Calu3 (cell line): ENCODE results near the gene SLC47A1. TPM values are rescaled to one million over a fixed set of nuclear protein-coding genes. Genes with fewer than 3 reads are reported as not detected.

Experiments used
- Bru-seq: library from RNA; stranded (reverse); fragments of 400-500 nt; gene quantifications from one replicate; lab custom pipeline; 2021; lab: Mats Ljungman, UMichigan
- BruChase-seq, 2 experiments: library from RNA; stranded (reverse); fragments of 400-500 nt; gene quantifications; one replicate each; lab custom pipeline; 2021; lab: Mats Ljungman, UMichigan
- BruUV-seq: library from RNA; stranded (reverse); fragments of 400-500 nt; replicated peaks from 2 replicates; lab custom pipeline; 2021; lab: Mats Ljungman, UMichigan
- CTCF ChIA-PET: fragments of 300-600 bp; sonication (Branson Sonifier 250); formaldehyde crosslinking; loops from one replicate; lab custom pipeline; 2022; ENCODE audit warnings: antibody characterized with exemption; lab: Charles Lee
- DNase-seq: peaks from one replicate; pipeline ENCODE4 v3.0.0; 2022
- H3K27ac Mint-ChIP-seq: one replicate; pipeline ENCODE4 v1.8.0; 2022; ENCODE audit warnings: mixed read lengths; ENCODE audit not compliant: unreplicated experiment
- H3K27me3 Mint-ChIP-seq: one replicate; pipeline ENCODE4 v1.8.0; 2022; ENCODE audit warnings: mixed read lengths; ENCODE audit not compliant: unreplicated experiment
- H3K36me3 Mint-ChIP-seq: one replicate; pipeline ENCODE4 v1.8.0; 2022; ENCODE audit warnings: mild to moderate bottlenecking, moderate library complexity, mixed read lengths; ENCODE audit not compliant: insufficient read depth, unreplicated experiment
- H3K4me1 Mint-ChIP-seq: one replicate; pipeline ENCODE4 v1.8.0; 2022; ENCODE audit warnings: mild to moderate bottlenecking, low read depth, mixed read lengths; ENCODE audit not compliant: unreplicated experiment
- H3K4me3 Mint-ChIP-seq: one replicate; pipeline ENCODE4 v1.8.0; 2022; ENCODE audit warnings: mild to moderate bottlenecking, low read depth, moderate library complexity, mixed read lengths; ENCODE audit not compliant: unreplicated experiment
- H3K9me3 Mint-ChIP-seq: one replicate; pipeline ENCODE4 v1.8.0; 2022; ENCODE audit warnings: low read depth, mixed read lengths; ENCODE audit not compliant: unreplicated experiment
- intact Hi-C: fragments of 100-400 bp; cut with micrococcal nuclease; formaldehyde crosslinking; loops from one replicate; pipeline ENCODE4 v1.10.0; 2022; ENCODE audit not compliant: unreplicated experiment
- long read RNA-seq: library from polyadenylated mRNA; stranded (forward); transcript quantifications from one replicate; pipeline ENCODE4 v2.0.0, GENCODE V29; 2022
- total RNA-seq: library from RNA; stranded (reverse); gene quantifications from 2 replicates; pipeline ENCODE4 v1.2.3, GENCODE V29; 2022
- TF ChIP-seq, protein P1 (sequence below): fragments of 200-600 bp; IDR thresholded peaks from one replicate; pipeline ENCODE4 v1.8.0; 2022; ENCODE audit warnings: antibody characterized with exemption; ENCODE audit not compliant: unreplicated experiment

The SLC47A1 gene, protein sequence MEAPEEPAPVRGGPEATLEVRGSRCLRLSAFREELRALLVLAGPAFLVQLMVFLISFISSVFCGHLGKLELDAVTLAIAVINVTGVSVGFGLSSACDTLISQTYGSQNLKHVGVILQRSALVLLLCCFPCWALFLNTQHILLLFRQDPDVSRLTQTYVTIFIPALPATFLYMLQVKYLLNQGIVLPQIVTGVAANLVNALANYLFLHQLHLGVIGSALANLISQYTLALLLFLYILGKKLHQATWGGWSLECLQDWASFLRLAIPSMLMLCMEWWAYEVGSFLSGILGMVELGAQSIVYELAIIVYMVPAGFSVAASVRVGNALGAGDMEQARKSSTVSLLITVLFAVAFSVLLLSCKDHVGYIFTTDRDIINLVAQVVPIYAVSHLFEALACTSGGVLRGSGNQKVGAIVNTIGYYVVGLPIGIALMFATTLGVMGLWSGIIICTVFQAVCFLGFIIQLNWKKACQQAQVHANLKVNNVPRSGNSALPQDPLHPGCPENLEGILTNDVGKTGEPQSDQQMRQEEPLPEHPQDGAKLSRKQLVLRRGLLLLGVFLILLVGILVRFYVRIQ
- not detected in 2 replicates for total RNA-seq
- Bru-seq, nascent RNA: not detected
- not detected for BruChase-seq, experiment 1, labeled RNA remaining after a 6-hour chase
- BruChase-seq, experiment 2, labeled RNA remaining after a 2-hour chase: percentile 6 among the genes with signal in this experiment
- long read RNA-seq: 0 reads

DNA sequence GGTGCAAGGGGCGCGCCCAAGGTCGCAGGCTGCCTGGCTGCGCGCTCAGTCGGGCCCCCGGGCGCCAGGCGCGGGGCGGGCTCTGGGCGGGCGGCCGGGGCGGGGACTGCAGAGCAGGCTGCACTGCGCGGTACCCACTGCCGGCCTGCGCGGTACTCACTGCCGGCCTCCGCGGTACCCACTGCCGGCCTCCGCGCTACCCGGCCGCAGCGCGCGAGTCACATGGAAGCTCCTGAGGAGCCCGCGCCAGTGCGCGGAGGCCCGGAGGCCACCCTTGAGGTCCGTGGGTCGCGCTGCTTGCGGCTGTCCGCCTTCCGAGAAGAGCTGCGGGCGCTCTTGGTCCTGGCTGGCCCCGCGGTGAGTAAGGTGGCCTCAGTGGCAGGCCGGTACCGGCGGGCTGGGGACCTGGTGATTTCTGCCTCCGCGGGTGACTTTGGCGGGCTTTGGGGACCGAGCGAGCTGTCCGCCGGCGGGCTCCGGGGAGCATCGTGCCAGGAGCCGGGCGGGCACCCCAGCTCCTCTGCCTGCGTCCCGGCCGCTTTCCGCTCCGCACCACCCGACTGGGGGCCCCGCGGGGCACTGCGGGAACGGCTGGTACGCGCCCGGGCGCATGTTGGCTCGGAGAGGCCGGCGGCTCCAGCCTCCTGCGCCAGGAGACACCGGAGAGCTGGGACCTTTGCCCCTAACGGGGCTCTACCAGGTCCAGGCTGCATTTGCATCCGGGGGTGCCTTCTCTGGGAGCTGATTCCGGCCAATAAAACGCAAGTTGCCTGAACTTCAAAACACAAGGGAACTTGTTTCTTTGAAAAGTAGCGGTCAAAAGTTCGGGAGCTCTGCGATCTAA is at the start of gene SLC47A1:
Gene SLC47A1 (plus strand): TSS at position 137 of the 844 bp plus-strand sequence. CDS start 86 bp downstream, at position 223.
- H3K27ac Mint-ChIP-seq: no peak within 1 kb of the TSS
- no peaks in the 10 kb centered on the region for H3K36me3 Mint-ChIP-seq
- no peaks in the 10 kb centered on the region for H3K4me1 Mint-ChIP-seq
- no TSS peak for BruUV-seq
- TF ChIP-seq, protein P1, sequence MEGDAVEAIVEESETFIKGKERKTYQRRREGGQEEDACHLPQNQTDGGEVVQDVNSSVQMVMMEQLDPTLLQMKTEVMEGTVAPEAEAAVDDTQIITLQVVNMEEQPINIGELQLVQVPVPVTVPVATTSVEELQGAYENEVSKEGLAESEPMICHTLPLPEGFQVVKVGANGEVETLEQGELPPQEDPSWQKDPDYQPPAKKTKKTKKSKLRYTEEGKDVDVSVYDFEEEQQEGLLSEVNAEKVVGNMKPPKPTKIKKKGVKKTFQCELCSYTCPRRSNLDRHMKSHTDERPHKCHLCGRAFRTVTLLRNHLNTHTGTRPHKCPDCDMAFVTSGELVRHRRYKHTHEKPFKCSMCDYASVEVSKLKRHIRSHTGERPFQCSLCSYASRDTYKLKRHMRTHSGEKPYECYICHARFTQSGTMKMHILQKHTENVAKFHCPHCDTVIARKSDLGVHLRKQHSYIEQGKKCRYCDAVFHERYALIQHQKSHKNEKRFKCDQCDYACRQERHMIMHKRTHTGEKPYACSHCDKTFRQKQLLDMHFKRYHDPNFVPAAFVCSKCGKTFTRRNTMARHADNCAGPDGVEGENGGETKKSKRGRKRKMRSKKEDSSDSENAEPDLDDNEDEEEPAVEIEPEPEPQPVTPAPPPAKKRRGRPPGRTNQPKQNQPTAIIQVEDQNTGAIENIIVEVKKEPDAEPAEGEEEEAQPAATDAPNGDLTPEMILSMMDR: no peak
- CTCF ChIA-PET: no interaction called here
- no peaks in the 10 kb centered on the region for H3K9me3 Mint-ChIP-seq
- peak; percentile 4 for DNase-seq
- peak within 1 kb of the TSS; percentile 32 for H3K4me3 Mint-ChIP-seq
- peaks cover 37% of the 10 kb centered on the region for H3K27me3 Mint-ChIP-seq
- intact Hi-C loops: no loop called here

DNA sequence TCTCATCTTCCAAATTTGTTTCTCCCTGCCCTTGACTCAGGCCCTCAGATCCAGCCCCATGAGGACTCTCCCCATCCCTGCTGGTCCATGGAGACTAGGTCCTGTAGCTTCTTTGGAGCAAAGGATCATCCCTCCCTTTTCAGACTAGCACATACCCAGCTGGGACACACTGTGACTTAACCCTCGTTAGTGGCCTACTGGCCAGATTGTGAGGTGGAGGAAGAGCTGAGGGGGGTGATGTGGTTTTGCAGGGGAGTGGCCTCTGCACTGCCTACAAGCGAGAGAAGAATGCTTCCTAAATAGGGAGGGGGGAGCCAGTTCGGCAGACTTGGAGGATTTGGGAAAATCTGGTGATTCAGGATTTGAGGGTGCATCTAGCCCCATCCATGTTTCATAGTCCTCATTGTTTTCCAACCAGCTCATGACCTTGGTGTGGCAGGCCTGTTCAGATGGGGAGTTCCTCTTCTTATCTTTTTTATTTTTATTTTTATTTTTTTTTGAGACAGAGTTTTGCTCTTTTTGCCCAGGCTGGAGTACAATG is 47.8 kb upstream of the SLC47A1 start:
- intact Hi-C loops: no loop called here
- no TSS peak for BruUV-seq
- Mint-ChIP-seq H3K9me3 (no peaks in the 10 kb centered on the region), H3K27ac (no peak overlapping the region), H3K4me3 (no peak overlapping the region), H3K36me3 (no peaks in the 10 kb centered on the region), H3K27me3 (no peaks in the 10 kb centered on the region), H3K4me1 (no peaks in the 10 kb centered on the region)
- CTCF ChIA-PET: no interaction called here
- TF ChIP-seq, protein P1: no peak
- no peak for DNase-seq

DNA sequence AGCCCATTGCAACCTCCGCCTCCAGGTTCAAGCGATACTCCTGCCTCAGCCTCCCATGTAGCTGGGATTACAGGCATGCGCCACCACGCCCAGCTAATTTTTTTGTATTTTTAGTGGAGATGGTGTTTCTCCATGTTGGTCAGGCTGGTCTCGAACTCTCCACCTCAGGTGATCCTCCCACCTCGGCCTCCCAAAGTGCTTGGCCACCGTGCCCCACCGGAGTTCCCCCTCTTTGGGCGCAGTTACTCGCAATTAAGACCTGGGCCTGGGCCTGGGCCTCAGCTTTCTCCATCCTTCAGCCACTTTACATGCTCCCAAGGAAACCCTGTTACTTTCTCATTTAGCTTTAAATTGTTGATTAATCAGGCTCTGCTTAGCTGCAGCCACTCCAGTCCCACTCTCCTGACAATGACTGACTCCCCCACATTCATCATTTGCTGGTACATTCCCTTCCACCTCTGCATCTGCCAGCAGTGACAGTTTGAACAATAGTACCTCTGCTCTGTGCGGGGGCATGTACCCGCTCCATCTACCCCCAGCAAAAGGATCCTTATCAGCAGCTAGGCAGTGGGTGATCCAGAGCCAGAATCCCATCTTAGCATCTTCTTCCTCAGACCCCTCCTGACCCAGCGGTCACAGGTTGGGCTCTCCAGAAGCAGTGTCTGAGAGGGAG is 47.2 kb upstream of the SLC47A1 start:
- DNase-seq: no peak
- TF ChIP-seq, protein P1: no peak
- intact Hi-C loops: no loop called here
- Mint-ChIP-seq H3K27me3 (no peaks in the 10 kb centered on the region), H3K4me3 (no peak overlapping the region), H3K36me3 (no peaks in the 10 kb centered on the region), H3K27ac (no peak overlapping the region), H3K9me3 (no peaks in the 10 kb centered on the region), H3K4me1 (no peaks in the 10 kb centered on the region)
- CTCF ChIA-PET: no interaction called here
- BruUV-seq: no TSS peak
